Keratinocyte (primary cell): Measurements from ENCODE around the gene ADGRV1. TPM values are rescaled to one million over a fixed set of nuclear protein-coding genes. Genes with fewer than 3 reads are reported as not detected.

Experiments used
- DNase-seq: peaks from one replicate; pipeline ENCODE4 v3.0.0-alpha.2; 2011; ENCODE audit warnings: low read depth, missing footprints, low spot score
- FAIRE-seq: peaks from 2 replicates; lab custom pipeline; 2011; peaks lifted over from hg19 to GRCh38; lab: Jason Lieb, UNC
- H2AFZ ChIP-seq: 2 replicates; pipeline ENCODE4 v1.6.0; 2012; ENCODE audit warnings: low read length, control low read depth, inconsistent platforms; ENCODE audit not compliant: control insufficient read depth
- H3K27ac ChIP-seq: 2 replicates; pipeline ENCODE4 v1.5.1; 2011; ENCODE audit warnings: low read length; ENCODE audit not compliant: control insufficient read depth, insufficient read depth
- H3K27me3 ChIP-seq: 3 replicates; pipeline ENCODE4 v1.6.0; 2011; ENCODE audit warnings: low read length; ENCODE audit not compliant: control insufficient read depth, insufficient read depth; ENCODE audit errors: extremely low read depth
- H3K36me3 ChIP-seq, 2 experiments: 2 replicates in 1 of 2; 3 replicates in 1 of 2; pipeline ENCODE4 v1.5.1; 2011; ENCODE audit warnings: low read length in 2 of 2, mild to moderate bottlenecking in 1 of 2; ENCODE audit not compliant: control insufficient read depth in 2 of 2, insufficient read depth in 2 of 2; ENCODE audit errors: extremely low read depth in 1 of 2
- H3K4me1 ChIP-seq: 3 replicates; pipeline ENCODE4 v1.5.1; 2011; ENCODE audit warnings: low read length; ENCODE audit not compliant: control insufficient read depth, insufficient read depth; ENCODE audit errors: extremely low read depth
- H3K4me2 ChIP-seq: 3 replicates; pipeline ENCODE4 v1.6.0; 2011; ENCODE audit warnings: low read depth, low read length; ENCODE audit not compliant: control insufficient read depth, insufficient read depth; ENCODE audit errors: extremely low read depth
- H3K4me3 ChIP-seq, 3 experiments: fragments of 200-600 bp in 1 of 3; sonication (generic) in 1 of 3; 2 replicates in 2 of 3; 3 replicates in 1 of 3; pipeline ENCODE4 v1.5.1; 2011 to 2016; ENCODE audit warnings: low read length in 3 of 3, mild to moderate bottlenecking in 3 of 3, control low read depth in 2 of 3, inconsistent platforms in 1 of 3, low read depth in 1 of 3, mixed read lengths in 1 of 3, mixed run types in 1 of 3, moderate library complexity in 1 of 3; ENCODE audit not compliant: control insufficient read depth in 2 of 3, insufficient read depth in 2 of 3; ENCODE audit errors: extremely low read depth in 1 of 3
- H3K79me2 ChIP-seq: 2 replicates; pipeline ENCODE4 v1.6.0; 2012; ENCODE audit warnings: low read length; ENCODE audit not compliant: control insufficient read depth, insufficient read depth
- H3K9ac ChIP-seq: 3 replicates; pipeline ENCODE4 v1.6.0; 2011; ENCODE audit warnings: low read length; ENCODE audit not compliant: control insufficient read depth, insufficient read depth; ENCODE audit errors: extremely low read depth
- H3K9me1 ChIP-seq: 3 replicates; pipeline ENCODE4 v1.6.0; 2011; ENCODE audit warnings: low read length; ENCODE audit not compliant: control insufficient read depth, insufficient read depth; ENCODE audit errors: extremely low read depth
- H3K9me3 ChIP-seq: 2 replicates; pipeline ENCODE4 v1.5.1; 2012; ENCODE audit warnings: low read depth, low read length; ENCODE audit not compliant: control insufficient read depth
- H4K20me1 ChIP-seq: 3 replicates; pipeline ENCODE4 v1.6.0; 2011; ENCODE audit warnings: low read length; ENCODE audit not compliant: control insufficient read depth, insufficient read depth; ENCODE audit errors: extremely low read depth
- CTCF ChIP-seq, 3 experiments: IDR thresholded peaks in 1 of 3; conservative IDR thresholded peaks in 1 of 3; optimal IDR thresholded peaks in 1 of 3; 2 replicates in 2 of 3; 3 replicates in 1 of 3; pipeline versions ENCODE3 to v1.5.1; 2011; ENCODE audit warnings: low read length in 3 of 3, mild to moderate bottlenecking in 3 of 3, moderate library complexity in 2 of 3, control low read depth in 1 of 3, inconsistent platforms in 1 of 3; ENCODE audit not compliant: insufficient read depth in 2 of 3; ENCODE audit errors: extremely low read depth in 1 of 3
- EZH2 ChIP-seq: IDR thresholded peaks from one replicate; pipeline ENCODE4 v1.6.1; 2012; ENCODE audit warnings: inconsistent platforms, mild to moderate bottlenecking, low read length, moderate library complexity
- dilution Hi-C: fragments of 300-500 bp; cut with MboI; formaldehyde crosslinking; loops from one replicate; pipeline ENCODE4 v1.7.0; 2020; ENCODE audit warnings: low sequenced_read_pairs; ENCODE audit not compliant: extremely low pct_ligation_motif_present
- polyA plus RNA-seq, 5 experiments: library from polyadenylated mRNA; depleted of rRNA in 3 of 5; stranded (reverse) in 3 of 5; stranded (forward) in 1 of 5; unstranded in 1 of 5; fragments of >200 nt; gene quantifications; 1 replicate in 1 of 5; 2 replicates in 3 of 5; 3 replicates in 1 of 5; pipeline versions ENCODE4 v1.2.1 to v1.2.3, GENCODE V29; 2011 to 2012; ENCODE audit warnings: missing spikeins in 2 of 5, low read depth in 1 of 5, low replicate concordance in 1 of 5

The ADGRV1 gene
- polyA plus RNA-seq, 1 donor (not counting 4 experiments of a cell fraction or from before 2014, with no cell fraction given), result 0.05 TPM

- H3K79me2 ChIP-seq, result no peaks in the 10 kb centered on the region
- H3K9me3 ChIP-seq, result no peaks in the 10 kb centered on the region
- DNase-seq, result no peak
- H3K4me2 ChIP-seq, result no peak overlapping the region
- no peak for TF ChIP-seq CTCF (optimal IDR thresholded peaks at IDR 0.05 in 1 of 3, IDR thresholded peaks at IDR 0.05 in 1 of 3, conservative IDR thresholded peaks at IDR 0.05 in 1 of 3; ENCODE audit: extremely low read depth in 1 of 3, insufficient read depth in 2 of 3, low read length in 3 of 3)
- no peak overlapping the region for H3K4me3 ChIP-seq
- dilution Hi-C loops, result no loop called here
- no peak overlapping the region for H3K27ac ChIP-seq
- no peaks in the 10 kb centered on the region for H3K9me1 ChIP-seq
- H3K4me1 ChIP-seq, result peaks cover 4% of the 10 kb centered on the region
- H3K27me3 ChIP-seq, result no peaks in the 10 kb centered on the region
- no peaks in the 10 kb centered on the region for H3K36me3 ChIP-seq
- no peak overlapping the region for H3K9ac ChIP-seq
- no peak overlapping the region for H2AFZ ChIP-seq
- no peak for FAIRE-seq
- H4K20me1 ChIP-seq, result no peaks in the 10 kb centered on the region
These were observed 423.2 kb downstream of the ADGRV1 start for GRCh38 chr5:90981821-90982220.

GRCh38 chr5:90982576-90982975, 424.0 kb downstream of the ADGRV1 start:
- H4K20me1 ChIP-seq, result no peaks in the 10 kb centered on the region
- no peak overlapping the region for H3K27ac ChIP-seq
- no peaks in the 10 kb centered on the region for H3K9me1 ChIP-seq
- peaks cover 4% of the 10 kb centered on the region for H3K4me1 ChIP-seq
- no peaks in the 10 kb centered on the region for H3K27me3 ChIP-seq
- no peaks in the 10 kb centered on the region for H3K9me3 ChIP-seq
- FAIRE-seq (no peak), DNase-seq (no peak)
- no peak overlapping the region for H3K4me3 ChIP-seq
- no peak overlapping the region for H2AFZ ChIP-seq
- TF ChIP-seq CTCF (optimal IDR thresholded peaks at IDR 0.05 in 1 of 3, IDR thresholded peaks at IDR 0.05 in 1 of 3, conservative IDR thresholded peaks at IDR 0.05 in 1 of 3; ENCODE audit: extremely low read depth in 1 of 3, insufficient read depth in 2 of 3, low read length in 3 of 3) (no peak), EZH2 (no peak)
- no peaks in the 10 kb centered on the region for H3K36me3 ChIP-seq
- H3K79me2 ChIP-seq, result no peaks in the 10 kb centered on the region
- dilution Hi-C loops, result no loop called here
- no peak overlapping the region for H3K9ac ChIP-seq
- H3K4me2 ChIP-seq, result no peak overlapping the region
